Stimulated activated CD4-positive, alpha-beta T cell treated with anti-CD3 and anti-CD28 coated beads, Interleukin-15, amount 100 ng/mL, for 24 hours (primary cell): ENCODE data around the gene EPAS1.

Experiments used
- DNase-seq: peaks from one replicate; pipeline ENCODE4 v3.0.0-alpha.2; 2020

EPAS1 gene

DNA sequence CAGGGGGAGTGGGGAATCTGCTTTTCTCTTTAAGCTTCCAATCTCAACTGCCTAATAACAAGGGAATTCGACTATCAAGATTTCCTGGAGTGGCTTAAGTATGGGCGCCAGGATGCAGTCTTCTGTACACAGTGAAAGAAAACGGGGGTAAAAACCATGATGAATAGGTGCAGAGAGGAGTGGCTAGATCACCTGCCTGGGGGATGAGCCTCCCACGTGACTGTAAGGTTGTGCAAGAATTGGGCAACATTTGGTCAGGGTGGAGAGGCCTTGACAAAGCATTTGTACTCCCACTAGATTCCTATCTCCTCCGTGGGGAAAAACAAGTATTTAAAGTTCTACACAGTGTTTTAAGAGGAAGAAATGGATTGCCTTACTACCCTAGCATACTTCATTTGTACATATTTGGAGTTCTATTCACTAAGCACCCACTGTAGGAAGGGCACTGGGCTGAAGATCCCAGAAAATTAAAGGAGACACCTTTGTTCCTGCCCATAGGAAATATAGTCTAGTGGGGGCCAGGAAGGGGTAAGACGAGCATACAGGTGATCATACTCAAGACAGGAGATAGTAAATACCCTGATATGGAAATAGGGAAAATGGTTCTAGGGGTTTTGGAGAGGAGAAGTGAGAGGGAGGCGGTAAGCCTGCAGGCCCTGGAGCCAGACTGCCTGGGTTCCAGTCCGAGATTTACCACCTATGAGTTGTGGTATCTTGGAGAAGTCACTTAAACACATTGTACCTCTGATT lies 29.2 kb downstream of the EPAS1 start:
- no peak for DNase-seq

DNA sequence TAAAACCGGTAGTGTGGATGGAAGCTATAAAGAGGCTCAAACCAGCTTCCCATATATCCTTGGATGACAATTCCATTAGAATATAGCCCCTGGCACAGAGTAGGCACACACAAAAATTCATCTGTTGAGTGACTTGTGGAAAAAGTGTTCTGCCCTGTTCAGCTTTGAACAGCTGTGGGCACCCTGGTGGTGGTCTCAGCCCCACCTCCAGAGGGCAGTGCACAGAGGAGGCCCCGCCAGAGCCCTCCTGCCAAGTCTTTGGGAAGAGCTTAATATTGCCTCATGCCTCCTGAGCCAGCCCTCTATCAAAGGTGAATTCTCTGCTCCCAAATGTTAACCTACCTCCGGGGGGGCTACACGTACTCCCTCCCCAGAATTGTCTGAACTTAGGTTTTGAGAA lies 30.4 kb downstream of the EPAS1 start:
- no peak for DNase-seq

DNA sequence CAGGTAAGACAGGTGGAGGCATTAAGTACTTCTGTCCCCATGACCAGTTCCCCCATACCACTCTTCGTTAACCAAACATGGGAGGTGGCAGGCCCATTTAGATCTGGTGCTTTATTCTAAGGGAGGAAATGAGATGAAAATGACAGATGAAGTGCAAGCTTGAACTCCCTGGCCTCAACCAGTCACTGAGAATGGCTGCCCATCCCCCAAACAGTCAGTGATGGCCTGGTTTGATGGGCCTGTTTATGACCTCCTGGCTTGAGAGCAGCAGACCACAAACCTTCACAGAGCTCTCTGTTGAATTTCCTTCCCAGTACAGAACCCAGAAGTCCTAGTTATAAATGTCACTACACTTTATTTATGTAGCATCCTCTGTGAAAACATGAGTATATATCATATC lies 31.1 kb downstream of the EPAS1 start:
- DNase-seq, result no peak

- DNase-seq, result no peak
Measured at GRCh38 chr2:46328829-46329228, 31.6 kb downstream of the EPAS1 start.

GRCh38 chr2:46329340-46329739 lies 32.1 kb downstream of the EPAS1 start:
- no peak for DNase-seq

- DNase-seq, result no peak
Measured at GRCh38 chr2:46329803-46330775, 32.9 kb downstream of the EPAS1 start.

DNA sequence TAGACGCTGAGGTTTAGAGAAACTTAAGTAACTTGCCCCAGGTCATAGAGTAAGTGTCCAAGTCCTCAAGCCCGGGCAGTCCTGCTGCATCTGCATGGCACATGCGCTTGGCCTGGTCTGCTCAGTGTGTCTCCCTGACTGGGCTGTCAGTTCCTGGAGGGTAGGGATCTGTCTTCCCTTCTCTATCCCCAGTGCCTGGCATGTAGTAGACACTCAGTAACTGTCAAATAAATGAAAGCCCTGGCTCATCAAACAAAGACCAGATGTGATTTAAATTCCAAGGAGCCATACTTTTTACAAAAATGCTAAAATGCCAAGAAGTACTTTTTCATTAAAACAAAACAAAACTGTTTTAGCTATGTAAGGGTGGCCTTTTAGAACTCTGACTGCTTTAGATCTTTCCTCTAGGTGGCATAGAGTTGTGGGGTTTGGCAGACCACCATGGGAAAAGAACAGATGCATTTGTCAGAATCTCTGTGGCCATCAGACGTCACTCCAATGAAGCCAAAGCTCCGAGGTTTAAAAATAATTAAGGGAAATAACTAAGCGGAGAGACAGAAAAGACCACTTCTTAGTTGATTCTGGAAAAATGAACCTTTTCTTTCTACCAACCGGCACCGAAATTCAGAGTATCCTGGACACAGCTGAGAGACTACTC lies 34.0 kb downstream of the EPAS1 start:
- no peak for DNase-seq

GRCh38 chr2:46332686-46333281 lies 35.6 kb downstream of the EPAS1 start:
- no peak for DNase-seq

DNA sequence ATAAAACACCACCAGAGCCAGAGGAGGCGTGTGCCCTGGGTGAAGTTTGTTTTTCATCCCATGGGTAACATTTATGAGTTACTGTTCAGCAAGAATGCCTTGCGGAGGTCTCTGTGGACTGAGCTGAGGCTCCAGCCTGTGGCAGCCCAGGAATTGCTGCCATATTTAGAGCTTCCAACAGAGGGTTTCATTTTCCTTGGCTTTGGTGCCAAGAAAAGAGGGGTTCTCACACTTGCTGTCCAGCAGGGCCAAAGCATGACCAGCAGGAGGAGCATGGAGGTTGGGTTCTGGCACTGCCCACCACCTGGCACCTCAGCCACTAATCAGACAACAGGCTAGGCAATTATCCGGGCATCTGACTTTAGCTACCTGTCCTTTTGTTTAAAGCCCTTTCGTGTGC lies 36.7 kb downstream of the EPAS1 start:
- DNase-seq, result no peak

DNA sequence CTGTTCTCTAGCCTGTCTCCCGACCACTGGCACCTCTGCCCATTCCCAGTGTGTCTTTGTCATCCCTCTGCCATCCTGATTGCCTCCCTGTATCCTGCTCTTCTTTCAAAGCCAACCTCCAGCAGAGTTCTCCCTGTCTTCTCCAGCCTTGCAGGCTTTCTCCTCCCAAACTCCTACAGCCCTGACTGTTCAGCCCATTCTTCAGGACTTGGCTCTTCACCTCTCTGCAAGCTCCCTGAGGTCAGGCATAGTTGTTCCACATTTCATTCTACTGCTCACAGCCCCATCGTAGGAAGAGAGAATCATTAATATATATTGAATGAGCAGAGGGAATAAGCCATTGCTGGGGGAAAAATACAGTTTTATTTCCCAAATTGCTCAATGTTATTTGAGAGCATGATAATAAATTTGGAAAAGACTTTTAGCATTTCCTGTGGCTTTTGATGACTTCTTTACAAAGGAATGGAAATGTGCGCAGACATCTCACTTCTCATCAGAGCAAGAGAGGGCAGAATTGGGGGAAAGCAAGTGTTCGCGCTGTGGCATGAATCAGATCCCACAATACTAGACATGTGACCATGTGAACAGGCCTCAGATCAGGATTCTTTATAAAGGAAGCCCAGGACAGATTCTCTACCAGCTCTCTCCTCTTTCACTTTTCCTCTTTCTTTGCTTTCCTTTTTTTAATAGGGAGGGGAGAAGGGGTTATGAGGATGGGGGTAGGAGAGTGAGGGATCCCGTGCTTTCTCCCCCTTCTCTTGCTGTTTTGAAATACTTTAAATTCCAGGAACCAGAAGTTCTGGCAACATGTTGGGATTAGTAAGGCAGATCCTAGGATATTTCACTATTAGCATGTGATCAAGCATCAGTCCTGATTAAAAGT lies 37.4 kb downstream of the EPAS1 start:
- DNase-seq, result no peak

- DNase-seq, result no peak
Measured at GRCh38 chr2:46335391-46336282, 38.4 kb downstream of the EPAS1 start.

DNA sequence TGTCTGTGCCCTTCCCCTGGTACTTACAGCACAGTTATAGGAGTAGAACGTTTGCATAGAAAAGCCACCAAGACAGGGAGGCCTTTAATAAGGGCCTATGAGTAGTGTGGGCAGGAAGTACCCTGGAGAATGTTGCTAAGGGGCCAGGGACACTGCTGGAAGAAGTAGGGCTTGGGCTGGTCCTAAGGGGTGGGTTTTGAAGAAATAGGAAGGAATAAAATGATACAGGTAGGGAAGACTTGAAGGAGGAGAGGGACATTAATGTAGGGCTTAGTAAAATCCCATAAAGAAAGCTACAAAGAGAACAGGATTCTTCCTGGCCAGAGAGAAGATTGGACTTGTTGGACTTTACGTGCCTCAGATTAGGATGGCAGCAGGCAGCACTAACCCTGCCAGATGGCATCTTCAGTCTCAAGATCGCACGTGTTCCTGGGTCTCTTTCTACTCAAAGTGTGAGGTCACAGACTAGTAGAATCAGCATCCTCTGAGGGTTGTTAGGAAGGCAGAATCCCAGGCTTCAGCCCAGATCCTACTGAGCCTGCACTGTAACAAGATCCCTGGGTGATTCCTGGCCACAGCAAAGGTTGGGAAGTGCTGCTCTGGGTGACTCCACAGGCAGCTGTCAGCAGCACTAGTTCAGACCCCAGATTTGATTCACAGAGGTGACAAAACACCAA lies 39.2 kb downstream of the EPAS1 start:
- no peak for DNase-seq

DNA sequence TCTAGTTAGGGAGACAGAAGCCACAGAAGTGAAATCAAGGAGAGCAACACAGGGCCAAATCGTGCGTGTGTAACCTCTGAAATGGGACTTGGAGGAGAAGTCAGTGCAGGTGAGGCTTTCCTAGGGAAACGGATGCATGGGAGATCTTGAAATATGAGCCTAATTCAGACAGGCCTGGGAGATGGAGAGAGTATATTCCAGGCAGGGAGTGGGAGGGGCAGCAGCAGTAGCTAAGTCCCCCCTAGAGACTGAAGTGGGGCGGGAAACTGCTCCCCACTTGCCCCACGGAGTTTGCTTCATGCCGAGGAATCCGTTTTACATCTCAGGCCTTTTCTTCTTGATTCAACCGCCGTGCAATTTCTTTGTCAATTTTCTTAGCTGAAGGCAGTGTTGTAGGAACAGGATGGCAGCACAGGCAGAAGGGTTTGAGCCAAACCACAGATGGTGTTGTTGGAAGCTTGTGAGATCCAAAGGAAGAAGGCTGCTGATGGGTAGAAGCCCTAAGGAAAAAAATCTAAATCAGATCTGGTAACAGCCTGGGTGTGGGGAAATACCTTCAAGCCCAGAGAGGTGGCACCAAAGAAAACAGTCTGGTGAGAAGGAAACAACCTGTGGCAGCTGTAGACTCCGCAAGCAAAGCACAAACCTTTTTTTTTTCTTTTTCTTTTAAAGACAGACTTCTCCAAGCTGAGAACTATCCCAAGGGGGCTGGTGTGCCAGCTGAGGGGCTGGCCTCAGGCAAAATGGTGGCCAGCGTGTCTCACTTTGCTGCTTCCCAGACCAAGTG lies 40.2 kb downstream of the EPAS1 start:
- DNase-seq, result no peak

GRCh38 chr2:46338674-46339073 lies 41.5 kb downstream of the EPAS1 start:
- no peak for DNase-seq

DNA sequence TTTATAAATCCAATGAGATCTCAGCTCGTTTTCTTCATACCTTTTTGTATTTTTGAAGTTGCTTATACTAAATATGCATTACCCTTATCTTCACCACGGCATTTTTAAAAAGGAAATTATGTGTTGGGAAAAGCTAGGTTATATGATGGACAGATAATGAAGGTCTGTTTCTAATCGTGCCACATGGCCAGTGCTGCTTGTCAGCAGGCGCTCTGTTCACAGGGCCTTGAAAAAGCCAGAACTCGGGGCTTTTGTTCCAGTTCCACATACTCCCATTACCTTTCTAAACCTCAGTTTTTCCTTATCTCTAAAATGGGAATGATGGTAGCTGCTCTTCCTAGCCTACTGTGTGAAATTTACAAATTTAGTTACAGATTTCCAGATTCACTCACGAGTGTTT lies 42.0 kb downstream of the EPAS1 start:
- DNase-seq, result no peak

DNA sequence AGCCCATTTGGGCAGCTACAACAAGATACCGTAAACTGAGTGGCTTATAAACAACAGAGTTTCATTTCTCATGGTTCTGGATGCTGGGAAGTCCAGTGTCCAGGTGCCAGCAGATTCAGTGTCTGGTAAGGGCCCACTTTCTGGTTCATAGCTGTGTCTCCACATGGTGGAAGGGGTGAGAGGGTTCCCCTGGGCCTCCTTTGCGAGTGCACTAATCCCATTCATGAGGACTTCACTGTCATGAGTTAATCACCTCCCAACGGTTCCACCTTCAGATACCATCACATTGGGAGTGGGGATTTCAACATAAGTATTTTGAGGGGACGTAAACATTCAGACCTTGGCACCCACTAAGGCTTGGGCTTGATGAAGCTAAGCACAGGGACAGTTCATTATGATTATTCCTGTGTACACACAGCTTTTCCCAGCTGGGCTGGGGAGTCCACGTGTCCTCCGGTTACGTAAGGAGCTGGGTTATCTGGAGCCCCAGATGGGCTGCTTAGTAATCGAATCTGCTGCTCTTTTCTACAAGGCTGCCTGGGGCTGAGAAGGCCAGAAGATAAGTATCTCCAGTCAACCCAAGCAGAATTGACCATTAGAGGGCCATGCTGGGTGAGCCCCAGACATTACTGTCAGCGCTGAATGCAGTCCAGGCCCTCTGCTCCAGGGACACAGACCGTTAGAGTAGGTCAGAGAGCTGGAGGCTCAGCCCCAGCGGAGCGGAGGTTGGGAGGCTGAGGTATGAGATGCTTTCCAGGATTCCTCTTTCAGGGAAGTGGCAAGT lies 42.7 kb downstream of the EPAS1 start:
- no peak for DNase-seq

GRCh38 chr2:46340740-46341420 lies 43.7 kb downstream of the EPAS1 start:
- no peak for DNase-seq
